AG04449 (cell line): Measurements from ENCODE around the gene STXBP4.

Experiments
- CTCF ChIA-PET: fragments of 350-600 bp; formaldehyde crosslinking; extraction: SDS; loops from one replicate; lab custom pipeline; 2021; ENCODE audit warnings: antibody characterized with exemption; lab: Yijun Ruan, JAX
- POLR2A ChIA-PET: fragments of 400-600, 350-600 bp; formaldehyde crosslinking; extraction: SDS; loops from one replicate; lab custom pipeline; 2020; ENCODE audit warnings: antibody characterized with exemption, inconsistent platforms; lab: Yijun Ruan, JAX
- DNase-seq: peaks from one replicate; pipeline ENCODE4 v3.0.0-alpha.2; 2010; ENCODE audit warnings: low read depth, low spot score
- H3K4me3 ChIP-seq: 2 replicates; pipeline ENCODE4 v1.5.1; 2011; ENCODE audit warnings: low read depth, mild to moderate bottlenecking, control low read depth, low read length
- CTCF ChIP-seq: IDR thresholded peaks from one replicate; pipeline ENCODE4 v1.5.1; 2011; ENCODE audit warnings: mild to moderate bottlenecking, moderate library complexity, low read length, control low read depth, inconsistent platforms; ENCODE audit not compliant: insufficient read depth; ENCODE audit errors: missing control alignments

Gene STXBP4

DNA sequence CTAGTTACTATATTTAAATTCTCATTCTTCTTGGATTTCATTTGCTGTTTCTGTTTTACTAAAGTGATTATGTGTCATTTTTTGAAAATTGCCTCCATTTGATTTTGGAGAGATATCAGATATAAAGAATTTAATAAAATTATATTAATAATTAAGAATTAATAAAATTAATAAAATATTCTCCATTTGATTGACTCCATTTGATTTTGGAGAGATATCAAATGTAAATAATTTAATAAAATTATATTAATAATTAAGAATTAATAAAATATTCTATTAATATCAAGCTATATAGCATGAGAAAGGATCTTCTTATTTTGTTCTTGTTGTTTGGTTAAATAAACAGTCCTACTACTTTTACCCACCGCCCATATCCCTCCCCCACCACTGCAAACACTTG lies 23.0 kb downstream of the STXBP4 start:
- ChIA-PET CTCF (interaction anchor here (1.0 to 7.9 kb wide), 11 partner anchors 9 to 366 kb away, joined by 3 to 109 read pairs (median 20); partner anchors contain the start of genes COX11 and STXBP4), POLR2A (no interaction called here)
- no peak overlapping the region for H3K4me3 ChIP-seq
- DNase-seq: no peak
- TF ChIP-seq CTCF: no peak

DNA sequence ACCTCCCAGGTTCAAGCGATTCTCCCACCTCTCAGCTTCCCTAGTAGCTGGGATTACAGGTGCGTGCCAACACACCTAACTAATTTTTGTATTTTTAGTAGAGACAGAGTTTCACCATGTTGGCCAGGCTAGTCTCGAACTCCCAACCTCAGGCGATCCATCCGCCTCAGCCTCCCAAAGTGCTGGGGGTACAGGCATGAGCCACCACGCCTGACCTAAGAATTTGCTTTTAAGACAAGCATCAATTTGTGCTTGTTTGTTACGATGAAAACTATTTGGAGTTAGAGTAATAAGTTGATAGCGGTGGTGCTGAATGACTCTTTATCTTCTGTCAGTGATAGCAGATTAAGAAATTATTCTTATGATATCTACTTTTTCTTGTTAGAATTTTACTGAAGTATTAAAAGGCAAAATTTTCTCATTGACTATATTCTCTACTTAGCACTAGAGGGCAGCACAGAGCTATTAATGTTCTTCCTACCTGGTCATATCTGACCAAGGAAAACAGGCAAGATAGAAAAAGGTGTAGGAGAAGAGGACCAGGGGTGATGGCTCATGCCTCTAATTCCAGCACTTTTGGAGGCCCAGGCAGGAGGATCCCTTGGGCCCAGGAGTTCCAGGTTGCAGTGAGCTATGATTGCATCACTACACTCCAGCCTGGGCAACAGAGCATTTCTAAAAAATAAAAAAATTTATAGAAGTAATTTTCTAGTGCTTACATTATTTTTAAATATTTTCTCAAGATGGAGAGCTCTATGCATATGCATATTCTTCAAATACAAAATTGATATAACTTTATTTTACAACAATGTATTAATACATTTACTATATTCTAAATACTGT lies 24.5 kb downstream of the STXBP4 start:
- ChIA-PET CTCF (interaction anchor here (0.6 to 7.9 kb wide), 29 partner anchors 8 to 532 kb away, joined by 3 to 109 read pairs (median 4); partner anchors contain the start of genes COX11 and STXBP4), POLR2A (no interaction called here)
- DNase-seq: no peak
- peak; percentile 30 for TF ChIP-seq CTCF
- H3K4me3 ChIP-seq: no peak overlapping the region

GRCh38 chr17:54996441-54996840 lies 27.9 kb downstream of the STXBP4 start:
- POLR2A ChIA-PET: no interaction called here
- CTCF ChIA-PET: interaction anchor here (1.4 to 7.9 kb wide), 5 partner anchors 9 to 360 kb away, joined by 4 to 109 read pairs (median 8); no protein-coding TSS in a partner anchor

DNA sequence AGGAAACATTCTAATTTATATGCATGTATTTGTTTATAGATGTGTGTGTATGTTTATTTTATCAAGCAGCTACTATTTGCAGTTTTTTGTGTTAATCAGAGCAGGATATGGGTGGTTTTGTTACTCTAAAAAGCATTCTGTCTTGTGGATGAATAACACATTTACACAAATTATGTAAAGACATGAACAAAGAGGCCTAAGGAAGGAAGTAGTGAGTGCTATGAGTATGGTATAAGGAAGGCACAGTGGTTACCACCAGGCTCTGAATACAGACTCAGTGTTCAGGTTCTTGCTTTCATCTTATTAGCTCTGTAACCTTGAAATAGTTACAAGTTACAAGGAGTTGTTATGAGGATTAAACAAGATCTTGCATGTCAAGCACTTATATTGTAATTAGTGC lies 33.9 kb downstream of the STXBP4 start:
- POLR2A ChIA-PET: no interaction called here
- CTCF ChIA-PET: interaction anchor here (0.9 to 9.5 kb wide), 2 partner anchors 10 to 292 kb away, joined by 3 to 104 read pairs; no protein-coding TSS in a partner anchor
- TF ChIP-seq CTCF: no peak
- H3K4me3 ChIP-seq: no peak overlapping the region
- no peak for DNase-seq

More at GRCh38 chr17:54996441-54996840, 27.9 kb downstream of the STXBP4 start:
- DNase-seq: no peak
- no peak for TF ChIP-seq CTCF
- H3K4me3 ChIP-seq: no peak overlapping the region

DNA sequence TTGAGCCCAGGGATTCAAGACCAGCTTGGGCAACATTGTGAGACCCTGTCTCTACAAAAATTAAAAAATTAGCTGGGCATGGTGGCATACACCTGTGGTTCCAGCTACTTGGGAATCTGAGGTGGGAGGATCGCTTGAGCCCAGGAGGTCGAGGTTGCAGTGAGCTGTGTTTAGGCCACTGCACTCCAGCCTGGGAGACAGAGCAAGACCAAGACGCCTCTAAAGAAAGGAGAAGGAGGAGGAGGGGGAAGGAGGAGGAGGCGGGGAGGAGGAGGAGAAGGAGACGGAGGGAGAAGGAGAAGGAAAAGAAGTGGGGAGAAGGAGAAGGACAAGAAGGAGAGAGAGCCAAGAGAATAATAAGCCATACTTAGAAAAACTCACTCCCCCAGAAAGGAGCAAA lies 35.9 kb downstream of the STXBP4 start:
- H3K4me3 ChIP-seq: no peak overlapping the region
- DNase-seq: no peak
- ChIA-PET CTCF (interaction anchor here (9.5 kb wide), 1 partner anchor 12 kb away, joined by 104 read pairs; no protein-coding TSS in a partner anchor), POLR2A (no interaction called here)
- TF ChIP-seq CTCF: no peak

DNA sequence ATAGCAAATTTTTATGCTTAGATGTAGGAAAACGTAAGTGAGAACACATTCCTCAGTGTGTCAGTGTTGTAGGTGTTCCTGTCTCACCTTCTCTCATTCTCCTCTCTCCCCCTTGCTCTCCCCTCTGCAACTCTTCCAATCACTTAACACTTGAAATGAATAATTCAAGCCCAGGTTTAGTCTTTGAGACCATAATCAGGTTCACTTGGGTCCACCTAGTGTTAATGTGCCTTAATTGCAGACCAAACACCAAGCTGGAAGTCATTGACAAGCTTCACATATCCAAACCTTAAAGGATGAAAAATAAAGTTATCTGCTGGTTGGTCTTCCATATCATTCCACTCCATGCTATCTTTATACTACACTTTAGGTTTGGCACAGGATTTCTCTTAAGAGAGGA lies 37.0 kb downstream of the STXBP4 start:
- no peak overlapping the region for H3K4me3 ChIP-seq
- POLR2A ChIA-PET: no interaction called here
- TF ChIP-seq CTCF: no peak
- DNase-seq: no peak
- CTCF ChIA-PET: interaction anchor here (0.6 to 9.5 kb wide), 5 partner anchors 13 to 1245 kb away, joined by 3 to 104 read pairs (median 4); no protein-coding TSS in a partner anchor
